Astrocyte (in vitro differentiated cells and primary cell): Measurements from ENCODE around the gene BACH2.

Experiments
- CTCF ChIP-seq: IDR thresholded peaks from 2 replicates; pipeline ENCODE4 v1.5.1; 2011; ENCODE audit warnings: low read depth, mild to moderate bottlenecking, inconsistent platforms, low read length, moderate library complexity; ENCODE audit not compliant: insufficient read depth
- EZH2 ChIP-seq: IDR thresholded peaks from 2 replicates; pipeline ENCODE4 v1.6.1; 2012; ENCODE audit warnings: mild to moderate bottlenecking, low read length, inconsistent platforms; ENCODE audit not compliant: insufficient read depth

- TF ChIP-seq CTCF (no peak), EZH2 (no peak)
Observed at GRCh38 chr6:89917216-89917615, 379.4 kb downstream of the BACH2 start.
